Measurements from ENCODE around the gene NFATC2. TPM values are rescaled to one million over a fixed set of nuclear protein-coding genes. Genes with fewer than 3 reads are reported as not detected.
A peak's percentile ranks its signal among the peaks of the same experiment; 100 is the strongest.

The NFATC2 gene
- polyA plus RNA-seq, 1 of the 3 experiments (the other 2 are of a cell fraction): 0.36 TPM

- no peak for TF ChIP-seq EZH2phosphoT487 (IDR thresholded peaks at IDR 0.05; ENCODE audit: borderline replicate concordance, low read depth)
- TF ChIP-seq PBX3 (IDR thresholded peaks at IDR 0.05): peak; percentile 98
- peak; percentile 82 for TF ChIP-seq NFIC (IDR thresholded peaks at IDR 0.05; ENCODE audit: borderline replicate concordance)
Observed at GRCh38 chr20:51444467-51444866, 98.1 kb downstream of the NFATC2 start (continued).

- Histone ChIP-seq H4K20me1 (ENCODE audit: insufficient read depth) (no peaks in the 10 kb centered on the region), H3K36me3 (replicated peaks in 1 of 2; ENCODE audit: control insufficient read depth in 1 of 2, insufficient read depth in 2 of 2, low read length in 1 of 2) (no peaks in the 10 kb centered on the region), H3K27me3 (ENCODE audit: insufficient read depth) (no peaks in the 10 kb centered on the region), H3K9me3 (no peaks in the 10 kb centered on the region), H3K9me2 (no peaks in the 10 kb centered on the region), H3K4me1 (ENCODE audit: control insufficient read depth in 1 of 2, insufficient read depth in 2 of 2, low read depth in 1 of 2, low read length in 1 of 2) (peaks cover 20 to 35% of the 10 kb centered on the region in 2 experiments), H3K27ac (ENCODE audit: low read depth in 2 of 2, low read length in 1 of 2) (no peak overlapping the region), H3K4me2 (no peak overlapping the region), H3K9ac (no peak overlapping the region), H2AFZ (ENCODE audit: low read depth) (no peak overlapping the region), H3K4me3 (ENCODE audit: low read depth in 2 of 2, low read length in 1 of 2) (no peak overlapping the region), H3K79me2 (ENCODE audit: insufficient read depth) (no peaks in the 10 kb centered on the region), H3F3A (replicated peaks; ENCODE audit: insufficient read depth) (peaks cover 34% of the 10 kb centered on the region)
- WGBS (ENCODE audit: low lambda C conversion rate): 89% methylated on average over 6 of the region's 6 CpGs
- ChIA-PET POLR2A (interaction anchor here (0.7 kb wide), 1 partner anchor 14 kb away, joined by 3 read pairs; no protein-coding TSS in a partner anchor), CTCF (interaction anchor here (0.7 kb wide), 1 partner anchor 1258 kb away, joined by 3 read pairs; no protein-coding TSS in a partner anchor)
- DNase-seq: no peak
- TF ChIP-seq REST (IDR thresholded peaks at IDR 0.05; ENCODE audit: low read depth, low read length) (no peak), RCOR1 (IDR thresholded peaks at IDR 0.05; ENCODE audit: low read length) (no peak), EZH2phosphoT487 (IDR thresholded peaks at IDR 0.05; ENCODE audit: borderline replicate concordance, low read depth) (no peak), YY1 (IDR thresholded peaks at IDR 0.05; ENCODE audit: low read depth) (no peak), GABPA (IDR thresholded peaks at IDR 0.05; ENCODE audit: low read depth) (no peak), NRF1 (IDR thresholded peaks at IDR 0.05; ENCODE audit: low read depth, low read length) (no peak), EP300 (IDR thresholded peaks at IDR 0.05; ENCODE audit: borderline replicate concordance in 1 of 2, low read depth in 1 of 2, low read length in 1 of 2) (no peak), RFX5 (IDR thresholded peaks at IDR 0.05; ENCODE audit: low read length) (no peak), GATA2 (CRISPR knock-in tag; IDR thresholded peaks at IDR 0.05) (no peak), RAD21 (IDR thresholded peaks at IDR 0.05; ENCODE audit: low read length) (no peak), TEAD4 (IDR thresholded peaks at IDR 0.05; ENCODE audit: borderline replicate concordance, insufficient read depth) (no peak), ELF1 (IDR thresholded peaks at IDR 0.05) (no peak), POLR2AphosphoS5 (IDR thresholded peaks at IDR 0.05; ENCODE audit: low read depth, low read length) (no peak), PBX3 (IDR thresholded peaks at IDR 0.05) (no peak), MXI1 (IDR thresholded peaks at IDR 0.05; ENCODE audit: low read depth, low read length) (no peak)
Observed at GRCh38 chr20:51442602-51443001, 99.9 kb downstream of the NFATC2 start.
